Measurements from ENCODE around the gene ZNF385D. TPM values are rescaled to one million over a fixed set of nuclear protein-coding genes. Genes with fewer than 3 reads are reported as not detected.

ZNF385D gene
- total RNA-seq, 1 experiment from 2014 or later: not detected

- Mint-ChIP-seq H3K27me3 (ENCODE audit: unreplicated experiment) (no peaks in the 10 kb centered on the region), H3K9me3 (ENCODE audit: low read depth, unreplicated experiment) (peaks cover 5% of the 10 kb centered on the region), H3K36me3 (ENCODE audit: insufficient read depth, unreplicated experiment) (no peaks in the 10 kb centered on the region), H3K4me3 (ENCODE audit: low read depth, unreplicated experiment) (no peak overlapping the region), H3K27ac (ENCODE audit: unreplicated experiment) (no peak overlapping the region), H3K4me1 (ENCODE audit: low read depth, unreplicated experiment) (no peaks in the 10 kb centered on the region)
- CTCF ChIA-PET: no interaction called here
- DNase-seq: no peak
- TF ChIP-seq, protein P1, sequence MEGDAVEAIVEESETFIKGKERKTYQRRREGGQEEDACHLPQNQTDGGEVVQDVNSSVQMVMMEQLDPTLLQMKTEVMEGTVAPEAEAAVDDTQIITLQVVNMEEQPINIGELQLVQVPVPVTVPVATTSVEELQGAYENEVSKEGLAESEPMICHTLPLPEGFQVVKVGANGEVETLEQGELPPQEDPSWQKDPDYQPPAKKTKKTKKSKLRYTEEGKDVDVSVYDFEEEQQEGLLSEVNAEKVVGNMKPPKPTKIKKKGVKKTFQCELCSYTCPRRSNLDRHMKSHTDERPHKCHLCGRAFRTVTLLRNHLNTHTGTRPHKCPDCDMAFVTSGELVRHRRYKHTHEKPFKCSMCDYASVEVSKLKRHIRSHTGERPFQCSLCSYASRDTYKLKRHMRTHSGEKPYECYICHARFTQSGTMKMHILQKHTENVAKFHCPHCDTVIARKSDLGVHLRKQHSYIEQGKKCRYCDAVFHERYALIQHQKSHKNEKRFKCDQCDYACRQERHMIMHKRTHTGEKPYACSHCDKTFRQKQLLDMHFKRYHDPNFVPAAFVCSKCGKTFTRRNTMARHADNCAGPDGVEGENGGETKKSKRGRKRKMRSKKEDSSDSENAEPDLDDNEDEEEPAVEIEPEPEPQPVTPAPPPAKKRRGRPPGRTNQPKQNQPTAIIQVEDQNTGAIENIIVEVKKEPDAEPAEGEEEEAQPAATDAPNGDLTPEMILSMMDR (IDR thresholded peaks at IDR 0.05; ENCODE audit: unreplicated experiment): no peak
- intact Hi-C loops (cut with micrococcal nuclease; ENCODE audit: unreplicated experiment): no loop called here
- no TSS peak for BruUV-seq (replicated peaks)
These were observed 38.7 kb upstream of the ZNF385D start for GRCh38 chr3:21789730-21790129.

GRCh38 chr3:21786438-21786797, 35.4 kb upstream of the ZNF385D start:
- CTCF ChIA-PET: no interaction called here
- BruUV-seq (replicated peaks): no TSS peak
- intact Hi-C loops (cut with micrococcal nuclease; ENCODE audit: unreplicated experiment): no loop called here
- H3K36me3 Mint-ChIP-seq (ENCODE audit: insufficient read depth, unreplicated experiment): no peaks in the 10 kb centered on the region
- H3K4me1 Mint-ChIP-seq (ENCODE audit: low read depth, unreplicated experiment): no peaks in the 10 kb centered on the region
- H3K27me3 Mint-ChIP-seq (ENCODE audit: unreplicated experiment): no peaks in the 10 kb centered on the region
- no peak for DNase-seq
- peaks cover 5% of the 10 kb centered on the region for H3K9me3 Mint-ChIP-seq (ENCODE audit: low read depth, unreplicated experiment)
- no peak overlapping the region for H3K4me3 Mint-ChIP-seq (ENCODE audit: low read depth, unreplicated experiment)
- TF ChIP-seq, protein P1 (IDR thresholded peaks at IDR 0.05; ENCODE audit: unreplicated experiment): no peak
- H3K27ac Mint-ChIP-seq (ENCODE audit: unreplicated experiment): no peak overlapping the region

GRCh38 chr3:21785765-21786437, 34.9 kb upstream of the ZNF385D start:
- no peak overlapping the region for H3K27ac Mint-ChIP-seq (ENCODE audit: unreplicated experiment)
- no peak overlapping the region for H3K4me3 Mint-ChIP-seq (ENCODE audit: low read depth, unreplicated experiment)
- no peaks in the 10 kb centered on the region for H3K27me3 Mint-ChIP-seq (ENCODE audit: unreplicated experiment)
- peaks cover 6% of the 10 kb centered on the region for H3K9me3 Mint-ChIP-seq (ENCODE audit: low read depth, unreplicated experiment)
- DNase-seq: no peak
- intact Hi-C loops (cut with micrococcal nuclease; ENCODE audit: unreplicated experiment): no loop called here
- TF ChIP-seq, protein P1 (IDR thresholded peaks at IDR 0.05; ENCODE audit: unreplicated experiment): no peak
- no peaks in the 10 kb centered on the region for H3K4me1 Mint-ChIP-seq (ENCODE audit: low read depth, unreplicated experiment)
- no peaks in the 10 kb centered on the region for H3K36me3 Mint-ChIP-seq (ENCODE audit: insufficient read depth, unreplicated experiment)
- CTCF ChIA-PET: no interaction called here
- BruUV-seq (replicated peaks): no TSS peak

- peaks cover 8% of the 10 kb centered on the region for H3K9me3 Mint-ChIP-seq (ENCODE audit: low read depth, unreplicated experiment)
- BruUV-seq (replicated peaks): no TSS peak
These were observed 32.8 kb upstream of the ZNF385D start for GRCh38 chr3:21783839-21784238.

More at GRCh38 chr3:21783839-21784238, 32.8 kb upstream of the ZNF385D start:
- Mint-ChIP-seq H3K4me1 (ENCODE audit: low read depth, unreplicated experiment) (no peaks in the 10 kb centered on the region), H3K27ac (ENCODE audit: unreplicated experiment) (no peak overlapping the region), H3K4me3 (ENCODE audit: low read depth, unreplicated experiment) (no peak overlapping the region), H3K27me3 (ENCODE audit: unreplicated experiment) (no peaks in the 10 kb centered on the region), H3K36me3 (ENCODE audit: insufficient read depth, unreplicated experiment) (no peaks in the 10 kb centered on the region)
- CTCF ChIA-PET: no interaction called here
- TF ChIP-seq, protein P1 (IDR thresholded peaks at IDR 0.05; ENCODE audit: unreplicated experiment): no peak
- no peak for DNase-seq
- intact Hi-C loops (cut with micrococcal nuclease; ENCODE audit: unreplicated experiment): no loop called here
